ENCODE results near the gene MT1G. TPM values are rescaled to one million over a fixed set of nuclear protein-coding genes. Genes with fewer than 3 reads are reported as not detected.
"Not testable (repeated sequence)": the region's sequence is repeated elsewhere in the genome, so short reads cannot be mapped to it uniquely, and the experiment has no call there.

Gene MT1G
- total RNA-seq, 1 donor from 2014 or later, result 23.7 TPM

DNA sequence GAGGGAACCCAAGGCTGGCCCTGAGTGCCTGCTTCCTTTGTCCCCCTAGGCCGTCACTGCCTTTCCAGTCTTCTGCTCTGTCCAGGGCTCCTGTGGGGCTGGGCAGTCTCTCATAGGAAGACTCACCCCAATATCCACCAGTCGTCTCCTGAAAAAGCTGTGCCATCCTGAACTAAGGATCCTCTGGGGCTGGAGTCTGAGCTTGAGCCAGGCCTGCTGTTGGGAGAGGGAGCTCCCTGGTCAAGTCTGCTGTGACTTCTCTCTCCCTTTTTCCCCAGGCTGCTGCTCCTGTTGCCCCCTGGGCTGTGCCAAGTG lies 2.7 kb upstream of the MT1G start:
- Histone ChIP-seq H3K27ac (no peak overlapping the region), H3K4me3 (no peak overlapping the region), H3K27me3 (peaks cover 63% of the 10 kb centered on the region), H3K36me3 (no peaks in the 10 kb centered on the region), H3K4me1 (peaks cover 8% of the 10 kb centered on the region), H3K9me3 (no peaks in the 10 kb centered on the region)
- ATAC-seq (no peak), DNase-seq (no peak)
- intact Hi-C loops (cut with DNase I), result no loop called here
- TF ChIP-seq, protein P1, sequence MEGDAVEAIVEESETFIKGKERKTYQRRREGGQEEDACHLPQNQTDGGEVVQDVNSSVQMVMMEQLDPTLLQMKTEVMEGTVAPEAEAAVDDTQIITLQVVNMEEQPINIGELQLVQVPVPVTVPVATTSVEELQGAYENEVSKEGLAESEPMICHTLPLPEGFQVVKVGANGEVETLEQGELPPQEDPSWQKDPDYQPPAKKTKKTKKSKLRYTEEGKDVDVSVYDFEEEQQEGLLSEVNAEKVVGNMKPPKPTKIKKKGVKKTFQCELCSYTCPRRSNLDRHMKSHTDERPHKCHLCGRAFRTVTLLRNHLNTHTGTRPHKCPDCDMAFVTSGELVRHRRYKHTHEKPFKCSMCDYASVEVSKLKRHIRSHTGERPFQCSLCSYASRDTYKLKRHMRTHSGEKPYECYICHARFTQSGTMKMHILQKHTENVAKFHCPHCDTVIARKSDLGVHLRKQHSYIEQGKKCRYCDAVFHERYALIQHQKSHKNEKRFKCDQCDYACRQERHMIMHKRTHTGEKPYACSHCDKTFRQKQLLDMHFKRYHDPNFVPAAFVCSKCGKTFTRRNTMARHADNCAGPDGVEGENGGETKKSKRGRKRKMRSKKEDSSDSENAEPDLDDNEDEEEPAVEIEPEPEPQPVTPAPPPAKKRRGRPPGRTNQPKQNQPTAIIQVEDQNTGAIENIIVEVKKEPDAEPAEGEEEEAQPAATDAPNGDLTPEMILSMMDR (IDR thresholded peaks at IDR 0.05), result no peak

DNA sequence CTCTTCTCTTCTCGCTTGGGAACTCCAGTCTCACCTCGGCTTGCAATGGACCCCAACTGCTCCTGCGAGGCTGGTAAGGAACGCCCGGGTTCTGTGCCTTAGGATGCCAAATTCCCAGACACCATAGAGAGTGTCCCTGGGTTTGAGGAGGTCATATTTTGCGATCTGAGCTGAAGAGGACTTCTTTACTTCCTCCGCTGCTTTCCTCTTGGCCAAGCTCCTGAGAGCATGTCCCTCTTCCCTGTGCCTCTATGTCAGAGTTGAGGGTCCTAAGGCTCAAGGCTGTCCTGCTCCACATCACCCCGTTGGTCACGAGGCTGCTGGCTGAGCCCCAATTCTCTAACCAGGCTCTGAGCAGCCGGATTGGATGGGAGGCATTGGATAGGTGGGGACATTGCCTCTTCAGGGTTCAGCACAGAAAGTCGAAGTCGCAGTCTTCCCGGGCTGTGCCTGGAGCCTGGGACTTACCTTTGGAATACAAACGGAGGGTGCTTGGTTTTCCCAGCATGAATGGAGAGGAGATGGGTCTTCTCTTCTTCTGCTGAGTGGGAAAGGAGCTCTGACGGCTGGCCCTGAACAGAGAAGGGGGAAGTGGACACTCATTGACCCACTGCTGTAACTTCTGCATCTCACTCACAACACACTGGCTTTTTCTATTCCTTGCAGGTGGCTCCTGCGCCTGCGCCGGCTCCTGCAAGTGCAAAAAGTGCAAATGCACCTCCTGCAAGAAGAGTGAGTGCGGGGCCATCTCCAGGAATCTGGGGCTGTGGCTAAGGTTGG lies 2.2 kb upstream of the MT1G start:
- Histone ChIP-seq H3K36me3 (no peaks in the 10 kb centered on the region), H3K4me3 (no peak overlapping the region), H3K27ac (no peak overlapping the region), H3K4me1 (peaks cover 8% of the 10 kb centered on the region), H3K9me3 (no peaks in the 10 kb centered on the region), H3K27me3 (peaks cover 61% of the 10 kb centered on the region)
- ATAC-seq (peak; percentile 27), DNase-seq (no peak)
- intact Hi-C loops (cut with DNase I), result no loop called here
- TF ChIP-seq, protein P1 (IDR thresholded peaks at IDR 0.05), result no peak

DNA sequence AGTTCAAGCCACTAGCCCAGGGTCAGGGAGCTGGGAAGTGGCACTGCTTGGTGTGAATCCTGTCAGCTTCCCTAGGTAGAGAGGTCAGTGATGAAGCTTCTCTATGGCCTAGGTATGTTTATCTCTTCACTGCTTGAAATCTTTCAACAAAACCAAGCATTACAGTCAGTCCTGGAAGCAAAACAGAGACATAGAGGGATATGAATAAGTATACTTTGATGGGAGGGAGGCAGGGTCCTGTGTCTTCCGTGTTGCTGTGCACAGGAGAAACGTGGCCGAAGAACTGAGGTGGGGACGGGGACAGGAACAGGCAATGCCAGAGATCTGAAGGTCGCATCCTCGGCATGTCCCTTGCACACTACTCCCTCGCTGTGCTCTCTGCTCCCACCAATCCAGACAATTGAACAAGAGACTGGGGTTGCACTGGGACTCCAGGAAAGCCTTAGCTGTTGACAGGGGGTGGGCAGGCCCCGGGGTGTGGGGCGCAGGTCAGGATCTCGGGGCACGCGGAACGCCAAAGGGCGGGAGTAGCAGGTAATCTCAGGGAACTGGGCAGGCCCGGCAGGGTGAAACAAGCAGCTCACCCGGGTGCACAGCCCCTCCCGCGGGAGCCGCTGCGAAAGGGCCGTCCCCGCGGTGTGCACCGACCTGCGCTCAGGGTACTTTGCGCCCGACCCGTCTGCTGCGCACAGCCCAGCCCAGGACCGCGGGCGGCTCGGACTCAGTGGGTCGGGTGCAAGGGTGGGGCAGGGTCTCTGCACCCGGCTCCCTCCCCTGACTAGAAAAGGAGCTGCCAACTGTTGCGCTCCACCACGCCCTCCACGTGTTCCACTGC lies 1.4 kb upstream of the MT1G start, which contains the start of gene MT1H:
TSS of gene MT1H (plus strand) at position 810 of the 835 bp plus-strand sequence. CDS start 71 bp downstream, outside the sequence.
- DNase-seq, result no peak
- intact Hi-C loops (cut with DNase I), result no loop called here
- Histone ChIP-seq H3K9me3 (no peaks in the 10 kb centered on the region), H3K27ac (no peak within 1 kb of the TSS), H3K27me3 (peaks cover 69% of the 10 kb centered on the region), H3K4me1 (peaks cover 8% of the 10 kb centered on the region), H3K36me3 (no peaks in the 10 kb centered on the region), H3K4me3 (no peak within 1 kb of the TSS)
- ATAC-seq, result no peak
- TF ChIP-seq, protein P1 (IDR thresholded peaks at IDR 0.05), result no peak

DNA sequence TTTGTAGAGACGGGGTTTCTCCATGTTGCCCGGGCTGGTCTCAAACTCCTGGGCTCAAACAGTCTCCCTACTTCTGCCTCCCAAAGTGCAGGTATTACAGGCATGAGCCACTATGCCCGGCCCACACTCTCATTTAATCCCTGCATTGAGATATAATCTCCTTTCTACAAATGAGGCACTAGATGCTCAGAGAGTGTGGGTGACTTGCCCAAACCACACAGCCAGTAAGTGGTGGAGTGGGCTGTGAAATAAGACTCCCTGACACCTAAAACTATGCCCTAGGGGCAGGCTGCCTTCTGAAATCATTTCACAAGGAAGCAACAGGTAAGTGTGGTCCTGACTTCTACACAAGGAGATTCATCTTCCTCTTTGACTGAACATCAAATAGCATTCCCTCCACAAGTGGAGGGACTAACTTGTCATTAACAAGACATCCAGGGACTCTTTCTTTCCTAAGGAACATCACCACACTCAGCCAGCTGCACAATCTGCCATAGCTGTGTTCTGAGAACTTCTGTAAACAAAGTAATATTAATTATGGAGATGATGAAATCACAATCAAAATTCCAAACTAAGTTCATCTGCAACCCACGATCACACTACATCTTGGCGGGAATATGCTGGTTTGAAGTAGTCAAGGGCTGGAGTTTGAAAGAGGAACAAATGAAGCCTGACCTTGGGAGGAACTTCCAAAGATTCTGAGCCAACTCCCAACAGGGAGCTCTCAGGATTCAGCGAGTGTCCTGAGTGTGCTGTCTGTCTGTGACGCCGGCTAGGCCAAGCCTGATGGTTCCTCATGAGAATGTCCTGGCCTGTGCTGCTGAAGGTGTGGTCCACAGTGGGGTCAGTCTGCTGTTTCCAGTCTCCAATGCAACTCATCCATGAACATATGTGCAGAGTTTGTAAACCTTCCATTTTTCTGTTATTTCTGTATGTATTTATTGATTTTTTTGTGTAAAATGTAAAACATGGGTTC lies 2.3 kb downstream of the MT1G start:
- H3K36me3 ChIP-seq; H3K4me3 ChIP-seq; H3K9me3 ChIP-seq; H3K27ac ChIP-seq; H3K4me1 ChIP-seq; ATAC-seq; intact Hi-C loops (cut with DNase I); DNase-seq: not testable (repeated sequence)
- peaks cover 69% of the 10 kb centered on the region for H3K27me3 ChIP-seq

DNA sequence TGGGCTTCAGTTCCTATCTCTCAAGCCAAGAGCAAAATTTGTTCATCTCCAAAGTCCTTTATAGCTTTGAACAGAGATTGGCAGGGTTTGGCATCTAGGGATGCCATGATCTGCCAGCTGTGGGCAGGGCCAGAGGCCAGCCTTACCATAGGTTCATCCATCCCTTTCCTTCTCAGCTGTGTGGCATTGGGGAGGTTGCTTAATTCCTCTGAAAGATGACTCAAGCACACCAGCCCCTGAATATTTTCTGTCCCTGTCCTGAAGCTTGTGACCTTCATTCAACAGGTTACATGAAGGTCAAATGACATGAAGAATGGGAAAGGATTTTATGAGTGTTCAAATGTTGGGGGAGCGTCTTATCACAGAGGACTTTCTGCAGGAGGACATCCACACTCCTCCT lies 3.4 kb downstream of the MT1G start:
- Histone ChIP-seq H3K27ac (no peak overlapping the region), H3K4me3 (no peak overlapping the region), H3K36me3 (no peaks in the 10 kb centered on the region), H3K4me1 (peaks cover 3% of the 10 kb centered on the region), H3K27me3 (peaks cover 60% of the 10 kb centered on the region), H3K9me3 (no peaks in the 10 kb centered on the region)
- no peak for DNase-seq
- TF ChIP-seq, protein P1 (IDR thresholded peaks at IDR 0.05), result no peak
- intact Hi-C loops (cut with DNase I), result no loop called here
- ATAC-seq, result no peak

All from upper lobe of right lung (tissue), 1 donor.